Anterior cingulate cortex (tissue), 58 donors: ENCODE data around the gene ZNF467.

ENCODE experiments used
- DNase-seq, 58 donors: peaks; one replicate each; lab custom pipeline; 2025; lab: John Stamatoyannopoulos, UW

Gene ZNF467, protein sequence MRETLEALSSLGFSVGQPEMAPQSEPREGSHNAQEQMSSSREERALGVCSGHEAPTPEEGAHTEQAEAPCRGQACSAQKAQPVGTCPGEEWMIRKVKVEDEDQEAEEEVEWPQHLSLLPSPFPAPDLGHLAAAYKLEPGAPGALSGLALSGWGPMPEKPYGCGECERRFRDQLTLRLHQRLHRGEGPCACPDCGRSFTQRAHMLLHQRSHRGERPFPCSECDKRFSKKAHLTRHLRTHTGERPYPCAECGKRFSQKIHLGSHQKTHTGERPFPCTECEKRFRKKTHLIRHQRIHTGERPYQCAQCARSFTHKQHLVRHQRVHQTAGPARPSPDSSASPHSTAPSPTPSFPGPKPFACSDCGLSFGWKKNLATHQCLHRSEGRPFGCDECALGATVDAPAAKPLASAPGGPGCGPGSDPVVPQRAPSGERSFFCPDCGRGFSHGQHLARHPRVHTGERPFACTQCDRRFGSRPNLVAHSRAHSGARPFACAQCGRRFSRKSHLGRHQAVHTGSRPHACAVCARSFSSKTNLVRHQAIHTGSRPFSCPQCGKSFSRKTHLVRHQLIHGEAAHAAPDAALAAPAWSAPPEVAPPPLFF

GRCh38 chr7:149773446-149774236 lies at the start of gene ZNF467:
ZNF467 (minus strand) TSS chr7:149773588; CDS start chr7:149771032, 2,556 bp downstream.
- DNase-seq, result peak in 37 of 58 donors; percentile 19 to 66 (median 38)

DNA sequence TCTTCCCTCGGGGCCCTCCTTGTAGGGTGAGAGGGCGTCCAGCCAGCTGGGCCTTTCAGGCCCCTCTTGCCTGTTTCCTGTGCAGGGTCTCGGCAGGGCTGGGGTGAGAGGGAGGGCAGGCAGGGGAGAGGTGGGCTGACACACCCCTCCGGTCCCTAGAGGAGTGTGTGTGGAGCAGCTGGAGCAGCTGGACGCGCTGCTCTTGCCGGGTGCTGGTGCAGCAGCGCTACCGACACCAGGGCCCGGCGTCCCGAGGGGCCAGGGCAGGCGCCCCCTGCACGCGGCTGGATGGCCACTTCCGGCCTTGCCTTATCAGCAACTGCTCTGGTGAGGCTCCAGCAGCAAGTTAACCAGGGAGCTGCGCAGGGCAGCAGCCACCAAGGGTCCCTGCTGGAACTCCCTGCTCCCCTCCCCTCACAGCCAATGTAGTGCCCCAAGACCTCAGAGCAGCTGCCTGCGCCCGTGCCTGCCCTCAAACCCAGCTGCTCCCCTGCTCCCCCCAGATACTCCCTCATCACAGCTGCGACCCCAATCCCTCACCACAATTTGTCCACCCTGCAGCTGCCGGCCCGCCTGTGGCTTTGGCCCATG lies 49.1 kb upstream of the ZNF467 start:
- DNase-seq, result no peak

GRCh38 chr7:149821191-149822148 lies 48.1 kb upstream of the ZNF467 start:
- no peak for DNase-seq

DNA sequence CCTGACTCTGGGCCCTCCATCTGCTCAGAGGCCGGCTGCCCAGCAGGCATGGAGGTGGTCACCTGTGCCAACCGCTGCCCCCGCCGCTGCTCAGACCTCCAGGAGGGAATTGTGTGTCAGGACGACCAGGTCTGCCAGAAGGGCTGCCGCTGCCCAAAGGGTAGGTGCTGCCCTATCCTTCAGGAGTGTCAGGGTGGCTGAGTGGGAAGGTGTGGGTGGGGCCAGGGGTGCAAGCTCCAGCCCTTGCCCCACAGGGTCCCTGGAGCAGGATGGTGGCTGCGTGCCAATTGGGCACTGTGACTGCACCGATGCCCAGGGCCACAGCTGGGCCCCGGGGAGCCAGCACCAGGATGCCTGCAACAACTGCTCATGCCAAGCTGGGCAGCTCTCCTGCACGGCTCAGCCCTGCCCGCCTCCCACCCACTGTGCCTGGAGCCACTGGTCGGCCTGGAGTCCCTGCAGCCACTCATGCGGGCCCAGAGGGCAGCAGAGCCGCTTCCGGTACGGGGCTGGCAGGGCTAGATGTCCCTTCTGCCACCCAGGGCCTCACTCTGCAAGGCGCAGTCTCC lies 47.3 kb upstream of the ZNF467 start:
- no peak for DNase-seq

DNA sequence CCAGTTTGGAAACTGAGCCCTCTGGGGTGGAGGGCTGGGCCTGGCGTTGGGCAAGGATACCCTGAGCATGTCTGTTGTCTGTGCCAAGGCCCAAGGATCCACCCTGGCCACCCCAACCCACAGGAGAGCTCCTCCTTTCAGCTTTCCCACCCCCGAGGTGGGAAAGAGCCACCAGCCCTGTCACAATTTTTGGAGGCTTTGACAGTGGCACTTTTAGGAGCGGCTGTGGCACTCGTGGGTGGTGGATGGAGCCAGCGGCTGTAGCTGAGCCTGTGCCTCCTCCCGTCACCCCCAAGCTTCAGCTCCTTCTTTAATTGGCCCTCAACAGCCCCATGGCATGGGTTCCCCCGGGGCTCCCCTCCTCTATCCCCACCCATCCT lies 46.6 kb upstream of the ZNF467 start:
- DNase-seq, result no peak

DNA sequence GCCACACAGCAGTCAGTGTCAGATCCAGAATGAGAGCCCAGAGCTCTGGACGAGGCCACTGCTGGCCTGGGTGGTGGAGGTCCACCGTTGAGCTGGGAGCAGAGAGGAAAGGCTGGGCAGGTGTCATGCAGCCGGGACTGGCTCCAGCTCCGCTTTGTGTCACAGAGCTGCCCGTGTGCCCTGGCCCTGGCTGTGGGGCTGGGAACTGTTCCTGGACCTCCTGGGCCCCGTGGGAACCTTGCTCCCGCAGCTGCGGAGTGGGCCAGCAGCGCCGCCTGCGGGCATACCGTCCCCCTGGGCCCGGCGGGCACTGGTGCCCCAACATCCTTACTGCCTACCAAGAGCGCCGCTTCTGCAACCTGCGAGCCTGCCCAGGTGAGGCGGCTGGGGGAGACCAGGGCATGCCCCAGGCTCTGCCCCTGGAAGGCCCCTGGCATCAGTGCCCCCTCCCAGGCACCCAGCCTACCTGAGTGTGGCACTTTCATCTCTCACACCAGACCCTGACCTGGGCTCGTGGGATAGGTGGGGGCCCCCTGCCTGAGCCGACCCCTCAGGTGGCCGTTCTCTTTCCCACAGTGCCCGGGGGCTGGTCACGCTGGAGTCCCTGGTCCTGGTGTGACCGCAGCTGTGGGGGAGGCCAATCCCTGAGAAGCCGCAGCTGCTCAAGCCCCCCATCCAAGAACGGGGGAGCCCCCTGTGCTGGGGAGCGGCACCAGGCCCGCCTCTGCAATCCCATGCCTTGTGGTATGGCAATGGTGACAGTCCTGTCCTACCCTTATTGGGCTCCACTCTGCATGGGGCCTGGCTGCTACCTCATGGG lies 46.0 kb upstream of the ZNF467 start:
- DNase-seq, result peak in 3 of 58 donors; percentile 12 to 31 (median 28)

- DNase-seq, result no peak
Observed at GRCh38 chr7:149818536-149818840, 45.1 kb upstream of the ZNF467 start.

GRCh38 chr7:149817836-149818535 lies 44.6 kb upstream of the ZNF467 start:
- no peak for DNase-seq

- DNase-seq, result no peak
Observed at GRCh38 chr7:149817301-149817771, 43.9 kb upstream of the ZNF467 start.

DNA sequence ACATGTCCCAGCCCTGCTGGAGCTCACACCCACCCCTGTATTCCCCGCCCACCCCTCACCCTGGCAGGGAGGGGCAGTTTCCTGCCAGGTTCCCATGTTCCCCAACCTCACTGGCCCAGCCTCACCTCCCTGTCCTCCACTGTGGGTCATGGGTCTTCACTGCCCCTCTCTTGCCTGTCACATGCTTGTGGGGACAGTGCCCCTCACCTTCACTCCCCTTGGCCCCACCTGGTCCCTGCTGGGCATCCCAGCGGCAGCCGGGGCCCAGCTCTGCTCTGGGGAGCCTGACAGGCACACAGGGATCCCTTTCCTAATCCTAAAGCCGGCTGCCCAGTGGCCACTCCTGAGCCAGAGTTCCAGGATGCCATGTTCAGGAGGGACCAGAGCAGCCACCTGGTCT lies 43.4 kb upstream of the ZNF467 start:
- no peak for DNase-seq

DNA sequence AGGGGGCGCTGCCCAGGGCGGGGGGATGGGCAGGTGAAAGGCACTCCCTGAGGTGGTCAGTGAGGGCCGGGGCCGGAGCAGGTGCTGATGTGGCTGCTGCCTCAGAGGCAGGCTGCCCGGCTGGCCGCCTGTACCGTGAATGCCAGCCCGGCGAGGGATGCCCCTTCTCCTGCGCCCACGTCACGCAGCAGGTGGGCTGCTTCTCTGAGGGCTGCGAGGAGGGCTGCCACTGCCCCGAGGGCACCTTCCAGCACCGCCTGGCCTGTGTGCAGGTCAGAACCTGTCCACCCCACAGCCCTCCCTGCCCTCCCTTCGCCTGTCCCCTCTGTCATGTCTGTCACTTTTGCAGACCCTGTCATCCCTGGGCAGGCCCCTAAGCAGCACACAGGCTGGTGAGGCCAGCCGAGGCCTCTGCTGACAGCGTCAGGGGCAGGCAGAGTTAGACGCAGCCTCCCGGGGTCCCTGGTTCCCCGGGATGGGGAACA lies 42.9 kb upstream of the ZNF467 start:
- no peak for DNase-seq

- no peak for DNase-seq
Observed at GRCh38 chr7:149815661-149816266, 42.4 kb upstream of the ZNF467 start.

GRCh38 chr7:149815121-149815520 lies 41.7 kb upstream of the ZNF467 start:
- DNase-seq, result no peak

DNA sequence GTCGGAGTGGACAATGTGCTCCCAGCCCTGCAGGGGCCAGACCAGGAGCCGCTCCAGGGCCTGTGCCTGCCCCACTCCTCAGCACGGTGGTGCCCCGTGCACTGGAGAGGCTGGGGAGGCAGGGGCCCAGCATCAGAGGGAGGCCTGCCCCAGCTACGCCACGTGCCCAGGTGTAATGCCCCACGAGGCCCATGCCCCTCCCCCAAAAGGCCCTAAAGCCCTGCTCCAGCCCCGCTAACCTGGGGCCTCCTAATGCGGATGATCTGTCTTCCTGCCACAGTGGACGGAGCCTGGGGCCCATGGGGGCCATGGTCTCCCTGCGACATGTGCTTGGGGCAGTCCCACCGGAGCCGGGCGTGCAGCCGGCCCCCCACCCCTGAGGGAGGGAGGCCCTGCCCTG lies 41.1 kb upstream of the ZNF467 start:
- DNase-seq, result no peak

DNA sequence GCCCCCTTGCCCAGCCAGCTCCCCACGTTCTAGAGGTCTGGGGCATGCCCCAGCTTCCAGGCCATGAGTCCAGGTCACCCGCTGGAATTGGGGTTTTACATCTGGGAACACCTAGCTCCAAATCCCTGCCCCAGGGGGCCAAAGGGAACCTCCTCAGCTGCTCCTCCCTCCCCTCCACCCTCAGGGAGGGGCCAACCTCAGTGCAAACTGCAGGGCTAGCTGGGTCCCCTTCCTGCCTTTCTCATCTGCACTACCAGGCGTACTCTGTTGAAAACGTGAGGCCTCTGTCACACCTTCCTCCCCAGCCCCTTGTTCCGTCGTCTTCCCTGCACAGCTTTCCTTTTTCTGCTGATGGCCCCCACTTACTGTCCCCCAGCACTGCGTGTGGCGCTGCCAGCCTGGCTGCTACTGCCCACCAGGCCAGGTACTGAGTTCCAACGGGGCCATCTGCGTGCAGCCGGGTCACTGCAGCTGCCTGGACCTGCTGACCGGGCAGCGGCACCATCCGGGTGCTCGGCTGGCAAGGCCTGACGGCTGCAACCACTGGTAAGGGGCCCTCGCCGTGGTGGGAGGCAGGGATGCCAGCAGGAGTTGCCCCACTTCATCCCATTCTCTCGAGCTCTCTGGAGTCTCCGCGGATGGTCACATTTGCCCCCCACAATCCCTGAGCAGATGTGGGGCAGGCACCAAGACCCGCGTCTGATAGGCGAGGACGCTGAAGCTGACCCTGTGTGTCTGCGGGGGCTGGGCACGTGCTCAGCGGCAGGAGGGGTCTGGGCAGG lies 40.1 kb upstream of the ZNF467 start:
- DNase-seq, result no peak

GRCh38 chr7:149811831-149812490 lies 38.6 kb upstream of the ZNF467 start:
- no peak for DNase-seq
